Peyer's patch (tissue), 4 donors: ENCODE data around the gene UTP20.

Experiments used
- POLR2A ChIP-seq, 2 donors: fragments of 450-650 bp; IDR thresholded peaks; one replicate each; pipeline ENCODE4 v1.5.1; 2017; ENCODE audit warnings: antibody characterized with exemption in 2 of 2, mild to moderate bottlenecking in 2 of 2, moderate library complexity in 2 of 2
- TF ChIP-seq, protein P1 (sequence below), 6 experiments: fragments of 450-650 bp in 4 of 6; fragments of 200-600 bp in 2 of 6; sonication (generic) in 1 of 6; IDR thresholded peaks; one replicate each; pipeline ENCODE4 v1.5.1; 2017 to 2019; ENCODE audit warnings: antibody characterized with exemption in 6 of 6, mild to moderate bottlenecking in 3 of 6, moderate library complexity in 1 of 6

DNA sequence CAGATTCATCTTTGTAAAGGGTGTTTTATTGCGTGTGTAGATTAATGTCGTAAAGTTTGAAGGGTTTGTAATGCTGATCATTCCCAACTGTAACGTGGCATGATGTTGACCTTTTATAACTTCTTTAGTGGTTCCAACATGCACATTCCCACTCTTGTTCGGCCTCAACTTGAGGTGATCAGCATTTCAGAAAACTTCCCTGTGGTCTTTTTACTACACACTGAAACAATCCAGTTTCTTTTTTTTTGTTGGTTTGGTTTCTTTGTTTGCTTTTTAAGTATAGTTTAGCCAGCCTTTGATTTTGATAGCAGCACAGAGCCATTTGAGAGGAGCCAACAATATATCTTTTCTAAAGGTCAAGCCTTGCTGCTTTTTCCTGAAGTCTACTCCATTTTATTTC lies 22.8 kb downstream of the UTP20 start:
- TF ChIP-seq, protein P1, sequence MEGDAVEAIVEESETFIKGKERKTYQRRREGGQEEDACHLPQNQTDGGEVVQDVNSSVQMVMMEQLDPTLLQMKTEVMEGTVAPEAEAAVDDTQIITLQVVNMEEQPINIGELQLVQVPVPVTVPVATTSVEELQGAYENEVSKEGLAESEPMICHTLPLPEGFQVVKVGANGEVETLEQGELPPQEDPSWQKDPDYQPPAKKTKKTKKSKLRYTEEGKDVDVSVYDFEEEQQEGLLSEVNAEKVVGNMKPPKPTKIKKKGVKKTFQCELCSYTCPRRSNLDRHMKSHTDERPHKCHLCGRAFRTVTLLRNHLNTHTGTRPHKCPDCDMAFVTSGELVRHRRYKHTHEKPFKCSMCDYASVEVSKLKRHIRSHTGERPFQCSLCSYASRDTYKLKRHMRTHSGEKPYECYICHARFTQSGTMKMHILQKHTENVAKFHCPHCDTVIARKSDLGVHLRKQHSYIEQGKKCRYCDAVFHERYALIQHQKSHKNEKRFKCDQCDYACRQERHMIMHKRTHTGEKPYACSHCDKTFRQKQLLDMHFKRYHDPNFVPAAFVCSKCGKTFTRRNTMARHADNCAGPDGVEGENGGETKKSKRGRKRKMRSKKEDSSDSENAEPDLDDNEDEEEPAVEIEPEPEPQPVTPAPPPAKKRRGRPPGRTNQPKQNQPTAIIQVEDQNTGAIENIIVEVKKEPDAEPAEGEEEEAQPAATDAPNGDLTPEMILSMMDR (IDR thresholded peaks at IDR 0.05), result no peak
- no peak for TF ChIP-seq POLR2A (IDR thresholded peaks at IDR 0.05)
